GM18511 (cell line): Measurements from ENCODE around the gene RALY.

ENCODE experiments used
- ATAC-seq: cut with Tn5 transposase; IDR thresholded peaks from one replicate; pipeline ENCODE4 v1.9.1; 2021; ENCODE audit warnings: mild to moderate bottlenecking, moderate library complexity; ENCODE audit not compliant: unreplicated experiment

RALY gene

GRCh38 chr20:33993576-33994221 lies at the start of gene RALY:
RALY (plus strand) TSS chr20:33993911; CDS start chr20:34072075, 78,164 bp downstream.
- peak; percentile 72 for ATAC-seq

GRCh38 chr20:33944914-33945313 lies 48.8 kb upstream of the RALY start:
- no peak for ATAC-seq

GRCh38 chr20:33945391-33946081 lies 48.2 kb upstream of the RALY start:
- ATAC-seq, result no peak

- no peak for ATAC-seq
These were observed 45.9 kb upstream of the RALY start for GRCh38 chr20:33947709-33948295.

GRCh38 chr20:33948480-33948879 lies 45.2 kb upstream of the RALY start:
- ATAC-seq, result no peak

GRCh38 chr20:33951171-33951570 lies 42.5 kb upstream of the RALY start:
- ATAC-seq, result no peak

- ATAC-seq, result no peak
These were observed 39.2 kb upstream of the RALY start for GRCh38 chr20:33954504-33954903.

GRCh38 chr20:33963751-33964150 lies 30.0 kb upstream of the RALY start:
- ATAC-seq, result no peak

GRCh38 chr20:33964441-33964840 lies 29.3 kb upstream of the RALY start:
- no peak for ATAC-seq

- ATAC-seq, result no peak
These were observed 26.6 kb upstream of the RALY start for GRCh38 chr20:33967126-33967525.

- no peak for ATAC-seq
These were observed 24.1 kb upstream of the RALY start for GRCh38 chr20:33969563-33969962.

GRCh38 chr20:33970229-33970628 lies 23.5 kb upstream of the RALY start:
- ATAC-seq, result no peak

GRCh38 chr20:33971147-33971975 lies 22.4 kb upstream of the RALY start:
- ATAC-seq, result no peak

- no peak for ATAC-seq
These were observed 16.8 kb upstream of the RALY start for GRCh38 chr20:33976959-33977358.

GRCh38 chr20:33977535-33977934 lies 16.2 kb upstream of the RALY start:
- ATAC-seq, result no peak

- ATAC-seq, result no peak
These were observed 14.6 kb upstream of the RALY start for GRCh38 chr20:33979094-33979493.

GRCh38 chr20:33981347-33981746 lies 12.4 kb upstream of the RALY start:
- no peak for ATAC-seq

GRCh38 chr20:33981964-33982363 lies 11.7 kb upstream of the RALY start:
- ATAC-seq, result no peak

- no peak for ATAC-seq
These were observed 10.3 kb upstream of the RALY start for GRCh38 chr20:33983371-33983770.

GRCh38 chr20:33984182-33984719 lies 9.5 kb upstream of the RALY start:
- ATAC-seq, result no peak

GRCh38 chr20:33985280-33985679 lies 8.4 kb upstream of the RALY start:
- ATAC-seq, result no peak
